ENCODE data around the gene INSIG2. TPM values are rescaled to one million over a fixed set of nuclear protein-coding genes. Genes with fewer than 3 reads are reported as not detected.

INSIG2 gene
- total RNA-seq, 4 donors from 2014 or later = 10.6 to 18.5 (median 15.5) TPM

DNA sequence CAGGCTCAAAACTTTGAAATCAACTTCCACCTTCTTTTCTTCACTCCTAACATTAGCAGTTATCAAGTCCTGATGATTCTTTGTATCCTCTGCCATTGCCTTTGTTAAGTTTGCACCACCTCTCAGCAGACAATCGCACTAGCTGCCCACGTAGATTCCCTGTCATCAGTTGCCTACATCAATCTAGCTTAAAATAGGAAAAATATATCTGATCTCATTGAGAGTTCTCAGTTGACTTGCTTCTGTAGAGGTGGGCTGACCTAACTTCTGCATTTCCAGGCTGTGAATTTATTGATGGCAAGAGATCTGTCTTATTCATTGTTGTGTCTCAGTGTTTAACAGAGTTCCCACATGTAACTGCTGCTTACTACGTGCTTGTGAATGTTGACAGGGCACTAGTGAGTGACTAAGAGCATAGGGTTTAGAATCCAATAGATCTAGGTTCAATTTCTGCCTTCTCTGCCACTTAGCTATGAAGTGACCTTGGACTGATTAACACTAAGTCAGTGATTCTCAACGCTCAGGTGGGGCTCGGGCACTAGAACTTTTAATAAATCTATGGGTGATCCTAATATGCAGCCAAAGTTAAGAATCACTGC lies 3.7 kb upstream of the INSIG2 start:
- no peak for ATAC-seq
- Histone ChIP-seq H3K4me1 (peaks cover 0 to 16% (median 0%) of the 10 kb centered on the region in 3 donors), H3K27ac (no peak overlapping the region), H3K9me3 (no peaks in the 10 kb centered on the region), H3K36me3 (no peaks in the 10 kb centered on the region), H3K27me3 (peaks cover 5% of the 10 kb centered on the region), H3K4me3 (no peak overlapping the region)
- TF ChIP-seq POLR2AphosphoS5 (IDR thresholded peaks at IDR 0.05) (no peak), POLR2A (IDR thresholded peaks at IDR 0.05) (no peak)
- WGBS, 2 donors (ENCODE audit: low coverage in 1 of 2) = 84 to 91% methylated on average over 5 of the region's 5 CpGs

DNA sequence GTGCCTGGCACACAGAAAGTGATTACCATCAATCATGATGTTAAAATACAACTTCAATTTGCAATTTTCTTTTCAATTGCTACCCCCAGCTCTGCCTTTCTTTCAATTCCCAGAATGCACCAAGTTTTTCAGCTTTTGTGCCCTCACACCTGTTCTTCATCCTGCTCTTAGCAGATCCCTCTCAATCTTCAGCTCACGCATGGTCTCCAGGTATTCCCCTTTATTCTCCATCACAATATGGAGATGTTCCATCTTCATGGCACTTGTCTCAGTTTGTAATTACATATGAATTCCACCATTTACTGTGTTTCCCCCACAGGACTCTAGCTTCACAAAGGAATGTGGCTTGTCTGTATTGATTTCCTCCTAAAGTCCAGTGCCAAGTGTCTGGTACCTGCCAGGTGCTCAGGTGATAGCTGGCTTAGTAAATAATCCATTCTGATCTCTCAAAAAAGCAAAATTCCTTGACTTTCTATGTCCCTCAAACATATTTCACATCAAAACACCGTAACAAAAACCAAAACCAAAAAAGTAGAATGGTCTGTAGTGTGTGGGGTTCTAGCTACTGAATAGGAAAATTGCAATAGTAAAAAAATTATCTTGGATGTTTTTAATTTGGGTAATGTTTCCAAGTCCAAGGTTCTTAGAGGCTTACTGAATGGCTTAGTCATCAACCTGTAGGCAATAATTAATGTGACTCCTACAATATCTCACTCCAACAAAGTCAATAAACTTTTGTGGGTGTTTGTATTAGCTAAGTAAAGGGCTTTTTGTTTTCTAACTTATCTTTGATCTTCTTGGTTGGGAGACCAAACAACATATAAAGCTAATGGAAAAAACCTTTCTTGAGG lies 2.9 kb upstream of the INSIG2 start:
- H3K27me3 ChIP-seq = peaks cover 5% of the 10 kb centered on the region
- ATAC-seq = no peak
- H3K36me3 ChIP-seq = no peaks in the 10 kb centered on the region
- H3K27ac ChIP-seq = no peak overlapping the region
- H3K4me1 ChIP-seq = peaks cover 0 to 24% (median 0%) of the 10 kb centered on the region in 3 donors
- WGBS, 2 donors (ENCODE audit: low coverage in 1 of 2) = 96 to 100% methylated on average over 2 of the region's 2 CpGs
- H3K9me3 ChIP-seq = no peaks in the 10 kb centered on the region
- TF ChIP-seq EP300 (IDR thresholded peaks at IDR 0.05) (no peak), POLR2AphosphoS5 (IDR thresholded peaks at IDR 0.05) (no peak), POLR2A (IDR thresholded peaks at IDR 0.05) (no peak)
- TF ChIP-seq, protein P1, sequence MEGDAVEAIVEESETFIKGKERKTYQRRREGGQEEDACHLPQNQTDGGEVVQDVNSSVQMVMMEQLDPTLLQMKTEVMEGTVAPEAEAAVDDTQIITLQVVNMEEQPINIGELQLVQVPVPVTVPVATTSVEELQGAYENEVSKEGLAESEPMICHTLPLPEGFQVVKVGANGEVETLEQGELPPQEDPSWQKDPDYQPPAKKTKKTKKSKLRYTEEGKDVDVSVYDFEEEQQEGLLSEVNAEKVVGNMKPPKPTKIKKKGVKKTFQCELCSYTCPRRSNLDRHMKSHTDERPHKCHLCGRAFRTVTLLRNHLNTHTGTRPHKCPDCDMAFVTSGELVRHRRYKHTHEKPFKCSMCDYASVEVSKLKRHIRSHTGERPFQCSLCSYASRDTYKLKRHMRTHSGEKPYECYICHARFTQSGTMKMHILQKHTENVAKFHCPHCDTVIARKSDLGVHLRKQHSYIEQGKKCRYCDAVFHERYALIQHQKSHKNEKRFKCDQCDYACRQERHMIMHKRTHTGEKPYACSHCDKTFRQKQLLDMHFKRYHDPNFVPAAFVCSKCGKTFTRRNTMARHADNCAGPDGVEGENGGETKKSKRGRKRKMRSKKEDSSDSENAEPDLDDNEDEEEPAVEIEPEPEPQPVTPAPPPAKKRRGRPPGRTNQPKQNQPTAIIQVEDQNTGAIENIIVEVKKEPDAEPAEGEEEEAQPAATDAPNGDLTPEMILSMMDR (IDR thresholded peaks at IDR 0.05) = no peak
- no peak overlapping the region for H3K4me3 ChIP-seq

GRCh38 chr2:118086024-118086633 lies 2.1 kb upstream of the INSIG2 start:
- Histone ChIP-seq H3K36me3 (no peaks in the 10 kb centered on the region), H3K27ac (no peak overlapping the region), H3K4me1 (peaks cover 0 to 30% (median 0%) of the 10 kb centered on the region in 3 donors), H3K9me3 (no peaks in the 10 kb centered on the region), H3K27me3 (peaks cover 5% of the 10 kb centered on the region), H3K4me3 (no peak overlapping the region)
- WGBS, 2 donors (ENCODE audit: low coverage in 1 of 2) = 73 to 91% methylated on average over 3 of the region's 3 CpGs
- no peak for ATAC-seq
- TF ChIP-seq EP300 (IDR thresholded peaks at IDR 0.05) (no peak), POLR2A (IDR thresholded peaks at IDR 0.05) (no peak), POLR2AphosphoS5 (IDR thresholded peaks at IDR 0.05) (no peak)
- TF ChIP-seq, protein P1 (IDR thresholded peaks at IDR 0.05) = no peak

DNA sequence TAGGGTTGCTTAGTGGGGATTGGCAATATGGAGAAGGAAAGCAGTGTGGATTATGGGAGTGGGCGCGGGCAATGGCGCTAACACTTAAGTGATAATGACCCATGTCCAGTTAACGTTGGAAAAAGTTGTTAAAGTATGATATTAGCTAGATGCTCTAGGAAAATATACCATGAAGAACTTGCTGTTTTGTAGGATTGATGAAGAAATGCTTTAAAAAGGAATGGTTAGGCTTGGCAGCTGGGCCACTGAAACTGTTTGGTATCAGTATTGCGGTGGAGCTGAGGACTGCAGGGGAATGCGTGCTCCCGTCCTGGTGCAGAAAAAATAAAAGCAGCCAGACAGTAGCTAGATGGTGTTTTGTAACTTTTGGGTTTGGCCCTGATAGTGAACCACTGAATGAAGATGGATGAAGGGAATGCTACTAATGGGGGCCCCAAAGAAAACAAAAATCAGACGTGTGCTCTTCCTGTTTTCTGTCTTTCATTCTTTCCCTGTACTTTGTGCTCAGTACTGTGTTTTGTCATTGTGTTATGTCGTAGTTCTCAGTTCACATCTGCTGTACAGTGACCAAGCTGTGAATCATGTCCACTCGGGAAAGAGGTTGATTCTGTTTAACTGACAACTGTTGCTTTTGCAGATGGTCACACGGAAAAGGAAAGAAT lies 999 bp downstream of the INSIG2 start:
- Histone ChIP-seq H3K4me3 (peak overlapping the region; percentile 58 to 77), H3K27ac (peak overlapping the region in 3 of 4 donors; percentile 51 to 81 (median 61)), H3K9me3 (no peaks in the 10 kb centered on the region), H3K4me1 (peaks cover 0 to 39% (median 0%) of the 10 kb centered on the region in 3 donors), H3K36me3 (no peaks in the 10 kb centered on the region), H3K27me3 (peaks cover 5% of the 10 kb centered on the region)
- TF ChIP-seq, protein P1 (IDR thresholded peaks at IDR 0.05) = peak in 2 of 4 experiments; percentile 27 to 32
- TF ChIP-seq POLR2A (IDR thresholded peaks at IDR 0.05) = no peak
- no peak for ATAC-seq
- WGBS, 2 donors (ENCODE audit: low coverage in 1 of 2) = 5 to 7% methylated on average over 11 of the region's 11 CpGs
